GM18858 (cell line): ENCODE data around the gene SLC9A8.

ENCODE experiments used
- ATAC-seq: cut with Tn5 transposase; IDR thresholded peaks from one replicate; pipeline ENCODE4 v1.9.1; 2021; ENCODE audit not compliant: unreplicated experiment

Gene SLC9A8

GRCh38 chr20:49811825-49812506 is 662 bp upstream of the SLC9A8 start:
- no peak for ATAC-seq

- ATAC-seq = no peak
Measured at GRCh38 chr20:49813305-49813974, 812 bp downstream of the SLC9A8 start.

GRCh38 chr20:49814057-49814694 is 1.5 kb downstream of the SLC9A8 start:
- no peak for ATAC-seq

- no peak for ATAC-seq
Measured at GRCh38 chr20:49818816-49819215, 6.2 kb downstream of the SLC9A8 start.

- no peak for ATAC-seq
Measured at GRCh38 chr20:49819702-49820101, 7.1 kb downstream of the SLC9A8 start.

- ATAC-seq = no peak
Measured at GRCh38 chr20:49821381-49821780, 8.8 kb downstream of the SLC9A8 start.

GRCh38 chr20:49821870-49822331 is 9.3 kb downstream of the SLC9A8 start:
- no peak for ATAC-seq

GRCh38 chr20:49823152-49823847 is 10.7 kb downstream of the SLC9A8 start:
- ATAC-seq = no peak

- ATAC-seq = no peak
Measured at GRCh38 chr20:49824206-49824605, 11.6 kb downstream of the SLC9A8 start.

GRCh38 chr20:49825521-49826033 is 12.9 kb downstream of the SLC9A8 start:
- no peak for ATAC-seq

- no peak for ATAC-seq
Measured at GRCh38 chr20:49831022-49831769, 18.6 kb downstream of the SLC9A8 start.

GRCh38 chr20:49831770-49832631 is 19.4 kb downstream of the SLC9A8 start:
- ATAC-seq = no peak

- ATAC-seq = no peak
Measured at GRCh38 chr20:49832632-49833327, 20.2 kb downstream of the SLC9A8 start.

GRCh38 chr20:49833483-49833882 is 20.9 kb downstream of the SLC9A8 start:
- no peak for ATAC-seq

GRCh38 chr20:49835031-49835430 is 22.4 kb downstream of the SLC9A8 start:
- ATAC-seq = no peak

GRCh38 chr20:49838546-49838945 is 25.9 kb downstream of the SLC9A8 start:
- no peak for ATAC-seq

- ATAC-seq = no peak
Measured at GRCh38 chr20:49843139-49843538, 30.5 kb downstream of the SLC9A8 start.

GRCh38 chr20:49843770-49844380 is 31.2 kb downstream of the SLC9A8 start:
- ATAC-seq = no peak

GRCh38 chr20:49845060-49845459 is 32.4 kb downstream of the SLC9A8 start:
- no peak for ATAC-seq
